Neural cell (in vitro differentiated cells): ENCODE data around the gene SCN8A.
"Not testable (repeated sequence)": the region's sequence is repeated elsewhere in the genome, so short reads cannot be mapped to it uniquely, and the experiment has no call there.

Source experiments
- CTCF ChIP-seq: fragments of 450-650 bp; IDR thresholded peaks from 2 replicates; pipeline ENCODE4 v1.5.1; 2014; ENCODE audit warnings: antibody characterized with exemption, mild to moderate bottlenecking, moderate library complexity; ENCODE audit not compliant: poor library complexity, severe bottlenecking
- EP300 ChIP-seq: fragments of 450-650 bp; conservative IDR thresholded peaks from 2 replicates; pipeline ENCODE4 v1.6.1; 2014; ENCODE audit warnings: antibody characterized with exemption, mild to moderate bottlenecking, moderate library complexity; ENCODE audit not compliant: poor library complexity, severe bottlenecking
- EZH2 ChIP-seq: fragments of 200-600, 300-800 bp; shearing (Covaris generic), sonication (generic); IDR thresholded peaks from 2 replicates; pipeline ENCODE4 v1.6.1; 2014; ENCODE audit warnings: antibody characterized with exemption, low read length, borderline replicate concordance, mild to moderate bottlenecking; ENCODE audit not compliant: insufficient read depth, poor library complexity, severe bottlenecking
- POLR2AphosphoS5 ChIP-seq: IDR thresholded peaks from 2 replicates; pipeline ENCODE4 v1.6.1; 2012
- REST ChIP-seq: IDR thresholded peaks from 2 replicates; pipeline ENCODE4 v1.6.1; 2012; ENCODE audit warnings: borderline replicate concordance
- TAF1 ChIP-seq: IDR thresholded peaks from 2 replicates; pipeline ENCODE4 v1.6.1; 2012; ENCODE audit warnings: low read depth

DNA sequence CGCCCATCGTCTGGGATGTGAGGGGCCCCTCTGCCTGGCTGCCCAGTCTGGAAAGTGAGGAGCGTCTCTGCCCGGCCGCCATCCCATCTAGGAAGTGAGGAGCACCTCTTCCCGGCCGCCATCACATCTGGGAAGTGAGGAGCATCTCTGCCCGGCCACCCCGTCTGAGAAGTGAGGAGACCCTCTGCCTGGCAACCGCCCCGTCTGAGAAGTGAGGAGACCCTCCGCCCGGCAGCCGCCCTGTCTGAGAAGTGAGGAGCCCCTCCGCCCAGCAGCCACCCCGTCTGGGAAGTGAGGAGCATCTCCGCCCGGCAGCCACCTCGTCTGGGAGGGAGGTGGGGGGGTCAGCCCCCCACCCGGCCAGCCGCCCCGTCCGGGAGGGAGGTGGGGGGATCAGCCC is 53.7 kb downstream of the SCN8A start:
- TF ChIP-seq EP300, CTCF, TAF1, POLR2AphosphoS5, REST, EZH2: not testable (repeated sequence)
